Colonic mucosa (tissue), 4 donors: ENCODE results near the gene DDX6. TPM values are rescaled to one million over a fixed set of nuclear protein-coding genes. Genes with fewer than 3 reads are reported as not detected.
"Not testable (repeated sequence)": the region's sequence is repeated elsewhere in the genome, so short reads cannot be mapped to it uniquely, and the experiment has no call there.

ENCODE experiments used
- DNase-seq: peaks from one replicate; pipeline ENCODE4 v3.0.0-alpha.2; 2020
- H3K27ac ChIP-seq: fragments of 200-600 bp; one replicate; pipeline ENCODE4 v1.8.0; 2021
- H3K27me3 ChIP-seq: fragments of 200-600 bp; one replicate; pipeline ENCODE4 v1.8.0; 2021
- H3K36me3 ChIP-seq: fragments of 200-600 bp; one replicate; pipeline ENCODE4 v1.8.0; 2021
- H3K4me1 ChIP-seq: fragments of 200-600 bp; one replicate; pipeline ENCODE4 v1.8.0; 2021; ENCODE audit warnings: mild to moderate bottlenecking
- H3K4me3 ChIP-seq: fragments of 200-600 bp; one replicate; pipeline ENCODE4 v1.8.0; 2021
- H3K9ac ChIP-seq, 2 donors: one replicate each; pipeline ENCODE4 v1.7.0; 2013; ENCODE audit warnings: control low read depth in 2 of 2, low read depth in 2 of 2, low read length in 2 of 2
- H3K9me3 ChIP-seq: fragments of 200-600 bp; one replicate; pipeline ENCODE4 v1.8.0; 2021
- intact Hi-C: fragments of 100-400 bp; cut with DNase I; formaldehyde crosslinking; loops from one replicate; pipeline ENCODE4 v1.14.1; 2022
- total RNA-seq, 2 donors: library from RNA; stranded (reverse); fragmentation: NEBNext Ultra II Directional in 1 of 2; extraction: Animal tissue kit (Norgen Biotek cat#: 25700) in 1 of 2; gene quantifications; one replicate each; pipeline ENCODE4 v1.2.1, GENCODE V29; 2021
- TF ChIP-seq, protein P1 (sequence below): fragments of 200-600 bp; IDR thresholded peaks from one replicate; pipeline ENCODE4 v1.8.0; 2022; ENCODE audit warnings: antibody characterized with exemption, mild to moderate bottlenecking
- donor health status: healthy.
- donor health status: DM: no; HTN: no; CAD: no.
- donor health status: DM: no; HTN: no; CAD: no.

DDX6 gene
- total RNA-seq, 2 donors from 2014 or later = 79.0 to 108 TPM

DNA sequence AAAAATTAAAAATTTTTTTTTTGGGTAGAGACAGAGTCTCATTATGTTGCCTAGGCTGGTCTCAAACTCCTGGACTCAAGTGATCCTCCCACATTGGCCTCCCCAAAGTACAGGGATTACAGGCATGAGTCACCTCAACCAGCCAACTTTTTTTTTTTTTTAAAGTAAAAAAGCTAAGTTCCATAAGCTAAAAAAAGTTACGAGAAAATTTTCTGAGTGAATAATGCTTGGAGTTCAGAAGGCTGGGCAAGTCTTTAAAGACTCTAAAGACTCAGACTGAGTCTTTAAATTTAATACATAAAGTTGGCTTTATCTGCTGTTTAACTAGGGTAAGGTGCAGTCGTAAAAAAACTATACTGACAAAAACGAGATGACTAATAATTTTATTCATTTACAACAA is 5.6 kb downstream of the DDX6 start:
- no peaks in the 10 kb centered on the region for H3K36me3 ChIP-seq
- no peak for DNase-seq
- no peak overlapping the region for H3K9ac ChIP-seq
- peaks cover 12% of the 10 kb centered on the region for H3K4me1 ChIP-seq
- no peak overlapping the region for H3K4me3 ChIP-seq
- H3K9me3 ChIP-seq = no peaks in the 10 kb centered on the region
- TF ChIP-seq, protein P1, sequence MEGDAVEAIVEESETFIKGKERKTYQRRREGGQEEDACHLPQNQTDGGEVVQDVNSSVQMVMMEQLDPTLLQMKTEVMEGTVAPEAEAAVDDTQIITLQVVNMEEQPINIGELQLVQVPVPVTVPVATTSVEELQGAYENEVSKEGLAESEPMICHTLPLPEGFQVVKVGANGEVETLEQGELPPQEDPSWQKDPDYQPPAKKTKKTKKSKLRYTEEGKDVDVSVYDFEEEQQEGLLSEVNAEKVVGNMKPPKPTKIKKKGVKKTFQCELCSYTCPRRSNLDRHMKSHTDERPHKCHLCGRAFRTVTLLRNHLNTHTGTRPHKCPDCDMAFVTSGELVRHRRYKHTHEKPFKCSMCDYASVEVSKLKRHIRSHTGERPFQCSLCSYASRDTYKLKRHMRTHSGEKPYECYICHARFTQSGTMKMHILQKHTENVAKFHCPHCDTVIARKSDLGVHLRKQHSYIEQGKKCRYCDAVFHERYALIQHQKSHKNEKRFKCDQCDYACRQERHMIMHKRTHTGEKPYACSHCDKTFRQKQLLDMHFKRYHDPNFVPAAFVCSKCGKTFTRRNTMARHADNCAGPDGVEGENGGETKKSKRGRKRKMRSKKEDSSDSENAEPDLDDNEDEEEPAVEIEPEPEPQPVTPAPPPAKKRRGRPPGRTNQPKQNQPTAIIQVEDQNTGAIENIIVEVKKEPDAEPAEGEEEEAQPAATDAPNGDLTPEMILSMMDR = no peak
- H3K27ac ChIP-seq = no peak overlapping the region
- H3K27me3 ChIP-seq = no peaks in the 10 kb centered on the region
- intact Hi-C loops = no loop called here

DNA sequence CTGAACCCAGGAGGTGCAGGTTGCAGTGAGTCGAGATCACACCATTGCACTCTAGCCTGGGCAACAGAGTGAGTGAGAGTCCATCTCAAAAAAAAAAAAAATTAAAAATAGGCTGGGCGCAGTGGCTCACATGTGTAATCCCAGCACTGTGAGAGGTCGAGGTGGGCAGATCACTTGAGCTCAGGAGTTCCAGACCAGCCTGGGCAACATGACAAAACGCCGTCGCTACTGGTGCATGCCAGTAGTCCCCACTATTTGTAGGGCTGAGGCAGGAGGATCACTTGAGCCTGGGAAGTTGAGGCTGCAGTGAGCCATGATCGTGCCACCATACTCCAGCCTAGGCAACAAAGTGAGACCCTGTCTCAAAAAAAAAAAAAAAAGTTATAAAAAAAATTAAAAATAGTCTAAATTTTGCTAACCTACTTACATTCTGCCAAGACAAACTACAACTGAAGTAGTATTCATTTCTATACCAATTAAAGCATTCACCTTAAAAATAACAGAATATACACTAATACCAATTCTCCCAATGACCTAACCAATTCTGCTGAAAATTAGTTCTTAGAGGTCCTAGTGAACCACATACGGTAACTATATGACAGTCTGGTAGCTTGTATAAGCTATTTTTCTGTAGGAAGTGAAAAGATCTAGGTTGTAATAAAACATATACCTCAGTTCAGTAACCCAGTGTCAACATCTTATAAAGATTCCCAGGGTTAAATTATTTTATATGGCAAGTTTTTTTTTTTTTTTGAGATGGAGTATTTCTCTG is 7.1 kb downstream of the DDX6 start:
- TF ChIP-seq, protein P1 = no peak
- Histone ChIP-seq H3K4me1 (peaks cover 12% of the 10 kb centered on the region), H3K9ac (no peak overlapping the region), H3K27ac (no peak overlapping the region), H3K36me3 (peaks cover 3% of the 10 kb centered on the region), H3K4me3 (no peak overlapping the region), H3K9me3 (no peaks in the 10 kb centered on the region), H3K27me3 (no peaks in the 10 kb centered on the region)
- DNase-seq = no peak
- intact Hi-C loops = no loop called here

DNA sequence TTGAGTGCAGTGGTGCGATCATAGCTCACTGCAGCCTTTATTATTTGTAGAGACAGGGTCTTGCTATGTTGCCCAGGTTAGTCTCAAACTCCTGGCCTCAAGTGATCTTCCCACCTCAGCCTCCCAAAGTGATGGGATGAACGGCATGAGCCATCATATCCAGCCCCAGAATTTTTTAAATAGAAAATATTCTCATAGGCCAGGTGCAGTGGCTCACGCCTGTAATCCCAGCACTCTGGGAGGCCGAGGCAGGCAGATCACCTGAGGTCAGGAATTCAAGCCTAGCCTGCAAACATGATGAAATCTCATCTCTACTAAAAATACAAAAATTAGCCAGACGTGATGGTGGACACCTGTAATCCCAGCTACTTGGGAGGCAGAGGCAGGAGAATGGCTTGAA is 7.6 kb downstream of the DDX6 start:
- DNase-seq, H3K9me3 ChIP-seq, H3K4me3 ChIP-seq, H3K9ac ChIP-seq, H3K27ac ChIP-seq, intact Hi-C loops, H3K27me3 ChIP-seq, H3K36me3 ChIP-seq: not testable (repeated sequence)
- peaks cover 12% of the 10 kb centered on the region for H3K4me1 ChIP-seq

DNA sequence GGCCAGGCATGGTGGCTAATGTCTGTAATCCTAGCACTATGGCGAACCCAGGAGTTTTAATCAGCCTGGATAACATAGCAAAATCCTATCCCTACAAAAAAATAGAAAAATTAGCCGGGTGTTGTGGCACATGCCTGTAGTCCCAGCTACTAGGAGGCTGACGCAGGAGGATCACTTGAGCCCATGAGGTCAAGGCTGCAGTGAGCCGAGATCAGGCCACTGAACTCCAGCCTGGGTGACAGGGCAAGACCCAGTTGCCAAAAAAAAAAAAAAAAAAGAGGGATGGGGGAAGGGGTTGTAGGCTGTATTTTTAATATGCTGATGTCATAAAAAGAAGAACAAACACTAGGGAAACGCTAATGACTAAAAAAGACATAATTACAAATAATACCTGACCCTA is 12.1 kb downstream of the DDX6 start:
- no peaks in the 10 kb centered on the region for H3K4me1 ChIP-seq

DNA sequence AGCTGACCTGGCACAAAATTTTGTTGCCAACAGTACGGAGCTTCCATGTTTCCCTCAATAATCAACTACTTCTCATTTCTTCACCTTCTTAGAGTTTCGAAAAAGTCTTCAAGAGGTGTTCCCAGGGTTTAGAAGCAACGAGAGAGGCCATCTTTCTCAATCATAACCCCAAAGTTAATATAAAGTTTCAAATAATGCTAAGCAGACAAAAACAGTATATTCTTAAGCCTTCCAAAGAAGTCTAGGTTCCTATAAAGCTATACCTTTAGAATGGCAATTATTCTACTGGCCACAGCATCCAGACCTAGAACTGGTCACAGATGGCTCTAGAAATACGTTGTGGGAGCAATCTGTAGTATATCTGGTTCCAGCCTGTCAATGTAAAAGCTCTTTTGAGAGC is 16.9 kb downstream of the DDX6 start:
- no peak overlapping the region for H3K4me3 ChIP-seq
- TF ChIP-seq, protein P1 = no peak
- peaks cover 3% of the 10 kb centered on the region for H3K4me1 ChIP-seq
- H3K27me3 ChIP-seq = no peaks in the 10 kb centered on the region
- H3K27ac ChIP-seq = no peak overlapping the region
- DNase-seq = no peak
- intact Hi-C loops = no loop called here
- no peak overlapping the region for H3K9ac ChIP-seq
- H3K36me3 ChIP-seq = peaks cover 6% of the 10 kb centered on the region
- H3K9me3 ChIP-seq = no peaks in the 10 kb centered on the region

More for the DNA sequence above, 12.1 kb downstream of the DDX6 start:
- Histone ChIP-seq H3K27me3 (no peaks in the 10 kb centered on the region), H3K9ac (no peak overlapping the region), H3K27ac (no peak overlapping the region), H3K4me3 (no peak overlapping the region), H3K9me3 (no peaks in the 10 kb centered on the region), H3K36me3 (peaks cover 10% of the 10 kb centered on the region)
- TF ChIP-seq, protein P1 = no peak
- DNase-seq = no peak
- intact Hi-C loops = no loop called here

DNA sequence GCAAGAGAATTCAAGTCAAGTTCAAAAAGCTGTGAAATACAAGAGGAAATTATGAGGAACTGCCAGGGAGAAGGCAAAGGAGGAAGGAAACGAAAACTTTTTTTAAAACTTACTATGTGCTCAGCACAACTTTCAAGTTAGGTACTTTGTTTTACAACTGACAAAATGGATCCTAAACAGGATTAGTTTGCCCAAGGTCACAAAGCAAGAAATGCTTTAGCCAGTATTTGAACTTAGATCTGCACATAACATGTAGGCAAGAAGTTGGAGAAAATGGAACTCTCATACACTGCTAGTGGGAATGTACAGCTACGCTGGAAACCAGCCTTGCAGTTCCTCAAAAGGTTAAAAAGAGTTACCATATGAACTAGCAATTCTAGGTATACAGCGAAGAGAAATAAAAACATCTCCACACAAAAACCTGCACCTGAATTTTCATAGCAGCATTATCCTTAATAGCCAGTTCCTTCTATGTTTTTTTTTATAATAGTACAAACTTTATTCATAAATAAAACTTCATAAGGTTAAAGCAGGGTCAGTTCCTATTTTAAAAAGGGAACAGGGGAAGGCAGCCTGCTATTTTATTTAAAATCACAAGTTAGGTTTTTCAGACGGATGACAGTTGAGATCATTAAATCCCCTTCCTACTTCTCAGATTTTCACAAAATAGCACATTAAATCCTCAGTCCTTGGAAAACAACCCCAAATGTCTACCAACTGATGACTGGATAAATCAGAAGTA is 19.2 kb downstream of the DDX6 start:
- intact Hi-C loops = no loop called here
- no peaks in the 10 kb centered on the region for H3K36me3 ChIP-seq
- H3K4me1 ChIP-seq = peaks cover 3% of the 10 kb centered on the region

More for the DNA sequence above, 19.2 kb downstream of the DDX6 start:
- H3K27ac ChIP-seq = no peak overlapping the region
- H3K9ac ChIP-seq = no peak overlapping the region
- no peak overlapping the region for H3K4me3 ChIP-seq
- no peaks in the 10 kb centered on the region for H3K27me3 ChIP-seq
- DNase-seq = no peak
- TF ChIP-seq, protein P1 = no peak
- H3K9me3 ChIP-seq = no peaks in the 10 kb centered on the region
